OCI-LY1 (cell line): ENCODE data around the gene SAE1.

Experiments
- H2AFZ ChIP-seq: fragments of 200-600 bp; sonication (generic), shearing (Covaris generic); 2 replicates; pipeline ENCODE4 v1.6.0; 2014; ENCODE audit warnings: antibody characterized with exemption, mild to moderate bottlenecking, low read length
- H3F3A ChIP-seq: fragments of 200-600 bp; sonication (generic), shearing (Covaris generic); 2 replicates; pipeline ENCODE4 v1.6.0; 2014; ENCODE audit warnings: mild to moderate bottlenecking, antibody characterized with exemption, low read length, moderate library complexity; ENCODE audit not compliant: insufficient read depth
- H3K27ac ChIP-seq: fragments of 200-600 bp; sonication (generic); 2 replicates; pipeline ENCODE4 v1.5.1; 2014; ENCODE audit warnings: low read length, mixed run types, mild to moderate bottlenecking, low read depth; ENCODE audit not compliant: poor library complexity, severe bottlenecking
- H3K27me3 ChIP-seq: fragments of 200-600 bp; sonication (generic); 2 replicates; pipeline ENCODE4 v1.6.0; 2014; ENCODE audit warnings: antibody characterized with exemption, mild to moderate bottlenecking, low read length, moderate library complexity; ENCODE audit not compliant: insufficient read depth
- H3K36me3 ChIP-seq: fragments of 200-600 bp; sonication (generic); 2 replicates; pipeline ENCODE4 v1.6.1; 2014; ENCODE audit warnings: mild to moderate bottlenecking, antibody characterized with exemption, low read length, moderate library complexity, mixed read lengths; ENCODE audit not compliant: insufficient read depth
- H3K4me1 ChIP-seq: fragments of 200-600 bp; sonication (generic); 2 replicates; pipeline ENCODE4 v1.5.1; 2014; ENCODE audit warnings: mild to moderate bottlenecking, low read length, moderate library complexity; ENCODE audit not compliant: insufficient read depth, severe bottlenecking
- H3K4me2 ChIP-seq: fragments of 200-600 bp; sonication (generic), shearing (Covaris generic); 2 replicates; pipeline ENCODE4 v1.6.1; 2014; ENCODE audit warnings: low read length
- H3K4me3 ChIP-seq: fragments of 200-600 bp; sonication (generic); 2 replicates; pipeline ENCODE4 v1.5.1; 2014; ENCODE audit warnings: low read length, low read depth, mild to moderate bottlenecking, mixed read lengths; ENCODE audit not compliant: poor library complexity, severe bottlenecking
- H3K79me2 ChIP-seq: fragments of 200-600 bp; shearing (Covaris generic); 2 replicates; pipeline ENCODE4 v1.6.1; 2016; ENCODE audit warnings: mixed run types, low read length, mixed read lengths; ENCODE audit not compliant: insufficient read depth
- H3K9ac ChIP-seq: fragments of 200-600 bp; sonication (generic), shearing (Covaris generic); 2 replicates; pipeline ENCODE4 v1.6.1; 2014; ENCODE audit warnings: mild to moderate bottlenecking, low read length, mixed read lengths
- H3K9me2 ChIP-seq: fragments of 200-600 bp; sonication (generic), shearing (Covaris generic); 2 replicates; pipeline ENCODE4 v1.6.1; 2014; ENCODE audit warnings: low read depth, mild to moderate bottlenecking, low read length, mixed read lengths
- H3K9me3 ChIP-seq: fragments of 200-600 bp; shearing (Covaris generic); 2 replicates; pipeline ENCODE4 v1.6.1; 2014; ENCODE audit warnings: low read length, mixed read lengths
- H4K20me1 ChIP-seq: fragments of 200-600 bp; sonication (generic), shearing (Covaris generic); 2 replicates; pipeline ENCODE4 v1.6.0; 2016; ENCODE audit warnings: mild to moderate bottlenecking, low read length; ENCODE audit not compliant: insufficient read depth
- CTCF ChIP-seq: fragments of 200-600 bp; sonication (generic), shearing (Covaris generic); IDR thresholded peaks from 2 replicates; pipeline ENCODE4 v1.5.1; 2017; ENCODE audit warnings: mild to moderate bottlenecking, antibody characterized with exemption, low read length, moderate library complexity, mixed read lengths
- EZH2 ChIP-seq: fragments of 200-600 bp; sonication (generic), shearing (Covaris generic); IDR thresholded peaks from 2 replicates; pipeline ENCODE4 v1.8.0; 2017; ENCODE audit warnings: borderline replicate concordance, mixed run types, mild to moderate bottlenecking, antibody characterized with exemption, low read length, moderate library complexity, mixed read lengths

The SAE1 gene

GRCh38 chr19:47130589-47131227 is at the start of gene SAE1:
Gene SAE1 (plus strand): TSS chr19:47130835. CDS start chr19:47130931, 96 bp downstream.
- Histone ChIP-seq H3K79me2 (peaks cover 49% of the 10 kb centered on the region), H3K4me1 (peaks cover 32% of the 10 kb centered on the region), H3F3A (no peaks in the 10 kb centered on the region), H3K9me2 (no peaks in the 10 kb centered on the region), H3K36me3 (peaks cover 36% of the 10 kb centered on the region), H3K4me2 (peak within 1 kb of the TSS; percentile 72), H3K9ac (peak within 1 kb of the TSS; percentile 84), H3K4me3 (peak within 1 kb of the TSS; percentile 88), H2AFZ (peak within 1 kb of the TSS; percentile 4; the same call in 1 of the 2 replicates), H3K27ac (peak within 1 kb of the TSS; percentile 64), H3K9me3 (no peaks in the 10 kb centered on the region), H3K27me3 (no peaks in the 10 kb centered on the region), H4K20me1 (no peaks in the 10 kb centered on the region)
- TF ChIP-seq EZH2, result no peak
- TF ChIP-seq CTCF, result peak; percentile 58

- Histone ChIP-seq H3K4me1 (no peaks in the 10 kb centered on the region), H2AFZ (no peak overlapping the region), H3F3A (no peaks in the 10 kb centered on the region), H4K20me1 (no peaks in the 10 kb centered on the region), H3K4me3 (no peak overlapping the region), H3K9ac (no peak overlapping the region), H3K27ac (no peak overlapping the region), H3K36me3 (peaks cover 98% of the 10 kb centered on the region), H3K4me2 (no peak overlapping the region), H3K9me2 (no peaks in the 10 kb centered on the region), H3K27me3 (no peaks in the 10 kb centered on the region), H3K9me3 (no peaks in the 10 kb centered on the region), H3K79me2 (no peaks in the 10 kb centered on the region)
- no peak for TF ChIP-seq EZH2
Observed at GRCh38 chr19:47081095-47081494, 49.5 kb upstream of the SAE1 start.

- H3K36me3 ChIP-seq, result peaks cover 98% of the 10 kb centered on the region
- H3K4me1 ChIP-seq, result no peaks in the 10 kb centered on the region
- no peaks in the 10 kb centered on the region for H3K27me3 ChIP-seq
- H3F3A ChIP-seq, result no peaks in the 10 kb centered on the region
- no peak overlapping the region for H2AFZ ChIP-seq
- no peak overlapping the region for H3K27ac ChIP-seq
- H3K4me2 ChIP-seq, result no peak overlapping the region
- H3K9me3 ChIP-seq, result no peaks in the 10 kb centered on the region
- TF ChIP-seq EZH2, result no peak
- TF ChIP-seq CTCF, result no peak
- no peaks in the 10 kb centered on the region for H4K20me1 ChIP-seq
- no peaks in the 10 kb centered on the region for H3K79me2 ChIP-seq
- no peak overlapping the region for H3K9ac ChIP-seq
- H3K4me3 ChIP-seq, result no peak overlapping the region
- H3K9me2 ChIP-seq, result no peaks in the 10 kb centered on the region
Observed at GRCh38 chr19:47082493-47082892, 48.1 kb upstream of the SAE1 start.
